ENCODE results near the gene AMDHD2.
A peak's percentile ranks its signal among the peaks of the same experiment; 100 is the strongest.

AMDHD2 gene

GRCh38 chr16:2508722-2509400 is 11.3 kb upstream of the AMDHD2 start:
- no peak for TF ChIP-seq CTCF (IDR thresholded peaks at IDR 0.05)

DNA sequence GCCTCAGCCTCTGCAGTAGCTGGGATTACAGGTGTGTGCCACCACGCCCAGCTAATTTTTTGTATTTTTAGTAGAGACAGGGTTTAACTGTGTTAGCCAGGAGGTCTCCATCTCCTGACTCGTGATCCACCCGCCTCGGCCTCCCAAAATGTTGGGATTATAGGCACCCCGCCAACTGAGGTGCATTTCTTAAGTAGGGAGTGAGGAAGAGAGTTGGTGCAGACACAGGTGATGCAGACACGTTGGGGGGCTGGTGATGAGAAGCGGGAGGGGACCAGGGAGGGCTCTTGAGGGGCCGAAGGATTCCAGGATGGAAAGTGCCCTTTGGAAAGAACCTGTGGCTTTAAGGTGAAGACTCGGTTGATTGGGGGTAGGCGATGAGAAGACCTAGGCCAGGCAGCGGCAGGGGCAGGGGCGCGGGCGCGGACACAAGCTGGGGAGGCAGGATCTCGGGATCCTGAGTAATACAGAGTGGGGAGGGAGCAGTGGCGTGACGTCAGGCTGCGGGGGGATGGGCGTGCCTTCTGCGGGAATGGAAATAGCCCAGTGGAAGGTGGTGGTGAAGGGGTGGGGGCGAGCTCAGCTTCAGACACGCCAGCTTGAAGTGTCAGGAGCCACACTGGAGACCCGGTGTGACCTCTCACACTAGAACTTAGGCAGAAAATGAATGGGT is 8.9 kb upstream of the AMDHD2 start:
- no peak for TF ChIP-seq CTCF (IDR thresholded peaks at IDR 0.05)

DNA sequence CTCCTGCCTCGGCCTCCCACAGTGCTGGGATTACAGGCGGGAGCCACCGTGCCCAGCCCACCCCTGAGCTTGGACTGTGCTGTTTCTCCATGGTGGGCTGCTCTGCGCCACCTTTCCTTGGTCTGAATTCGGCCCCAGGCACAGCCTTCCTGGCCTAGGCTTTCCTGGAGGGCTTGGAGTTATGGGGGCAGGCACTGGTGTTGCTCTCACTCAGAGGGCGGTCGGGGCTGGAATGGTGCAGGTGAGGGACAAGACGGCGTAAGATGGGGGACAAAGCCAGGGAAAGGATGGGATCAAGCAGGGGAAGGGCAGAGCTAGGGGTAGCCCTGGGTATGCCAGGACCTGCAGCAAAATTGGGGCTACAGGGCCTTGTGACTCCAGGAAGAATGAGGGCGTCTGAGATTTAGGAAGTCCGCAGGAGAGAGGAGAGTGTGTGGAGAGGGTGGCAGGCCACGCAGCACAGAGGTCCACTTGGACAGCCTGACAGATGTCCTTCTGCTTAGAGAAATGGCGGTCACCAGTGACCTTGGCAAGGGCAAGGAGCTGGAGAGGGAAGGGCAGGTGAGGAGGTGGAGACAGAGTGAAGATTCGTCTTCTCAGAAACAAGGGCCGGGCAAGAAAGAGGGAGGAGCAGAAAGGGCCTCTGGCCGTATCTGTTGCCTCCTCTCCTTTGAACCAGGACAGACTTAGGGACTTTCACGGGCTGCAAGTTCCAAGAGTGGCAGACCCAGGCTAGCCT is 8.0 kb upstream of the AMDHD2 start:
- TF ChIP-seq CTCF (IDR thresholded peaks at IDR 0.05) = no peak

GRCh38 chr16:2512735-2513404 is 7.3 kb upstream of the AMDHD2 start:
- TF ChIP-seq CTCF (IDR thresholded peaks at IDR 0.05) = 0 out of 2 replicates have a peak, but pooled peaks have one; percentile 10

DNA sequence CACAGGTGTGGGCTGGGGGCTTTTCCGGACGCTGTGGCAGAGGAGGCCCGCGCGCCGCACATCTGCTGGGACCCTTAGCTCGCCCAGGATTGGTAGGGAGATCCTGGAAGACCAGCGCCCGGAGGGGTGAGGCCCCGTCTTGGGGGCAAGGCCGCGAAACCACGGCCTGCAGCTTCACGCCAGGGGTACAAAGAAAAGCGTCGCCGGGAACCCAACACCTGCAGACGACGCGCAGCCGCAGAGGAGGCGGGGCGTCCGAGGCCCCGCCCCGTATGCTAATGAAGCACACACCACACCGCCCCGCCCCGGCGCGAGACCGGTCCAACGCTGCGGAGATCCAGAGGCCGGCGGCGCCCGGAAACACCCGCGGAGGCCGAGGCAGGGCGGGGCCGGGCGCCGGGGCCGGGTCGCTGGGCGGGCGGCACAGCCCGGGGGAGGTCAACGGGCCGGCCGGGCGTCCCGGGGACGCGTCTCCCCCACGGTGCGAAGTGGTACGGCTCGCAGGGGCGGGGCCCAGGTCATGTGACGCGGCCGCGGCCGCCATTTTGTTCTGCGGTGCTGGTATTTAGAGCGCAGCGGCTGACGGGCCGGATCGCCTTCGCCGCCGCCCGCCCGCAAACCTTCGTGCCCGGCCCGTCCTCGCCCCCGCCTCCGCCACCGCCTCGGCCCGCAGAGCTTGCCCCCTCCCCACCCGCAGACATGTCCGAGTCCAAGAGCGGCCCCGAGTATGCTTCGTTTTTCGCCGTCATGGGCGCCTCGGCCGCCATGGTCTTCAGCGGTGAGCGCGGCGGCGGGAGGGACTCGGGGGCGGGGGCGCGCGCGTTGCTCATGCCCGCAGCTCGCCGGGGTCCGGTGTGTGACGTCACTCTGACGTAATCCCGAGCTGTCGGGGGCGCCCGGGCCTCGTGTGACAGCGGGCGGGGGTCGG is 6.5 kb upstream of the AMDHD2 start, which contains the start of gene ATP6V0C:
Gene ATP6V0C (plus strand): TSS at position 548 of the 928 bp plus-strand sequence. CDS start 152 bp downstream, at position 700.
- no peak for TF ChIP-seq CTCF (IDR thresholded peaks at IDR 0.05)

DNA sequence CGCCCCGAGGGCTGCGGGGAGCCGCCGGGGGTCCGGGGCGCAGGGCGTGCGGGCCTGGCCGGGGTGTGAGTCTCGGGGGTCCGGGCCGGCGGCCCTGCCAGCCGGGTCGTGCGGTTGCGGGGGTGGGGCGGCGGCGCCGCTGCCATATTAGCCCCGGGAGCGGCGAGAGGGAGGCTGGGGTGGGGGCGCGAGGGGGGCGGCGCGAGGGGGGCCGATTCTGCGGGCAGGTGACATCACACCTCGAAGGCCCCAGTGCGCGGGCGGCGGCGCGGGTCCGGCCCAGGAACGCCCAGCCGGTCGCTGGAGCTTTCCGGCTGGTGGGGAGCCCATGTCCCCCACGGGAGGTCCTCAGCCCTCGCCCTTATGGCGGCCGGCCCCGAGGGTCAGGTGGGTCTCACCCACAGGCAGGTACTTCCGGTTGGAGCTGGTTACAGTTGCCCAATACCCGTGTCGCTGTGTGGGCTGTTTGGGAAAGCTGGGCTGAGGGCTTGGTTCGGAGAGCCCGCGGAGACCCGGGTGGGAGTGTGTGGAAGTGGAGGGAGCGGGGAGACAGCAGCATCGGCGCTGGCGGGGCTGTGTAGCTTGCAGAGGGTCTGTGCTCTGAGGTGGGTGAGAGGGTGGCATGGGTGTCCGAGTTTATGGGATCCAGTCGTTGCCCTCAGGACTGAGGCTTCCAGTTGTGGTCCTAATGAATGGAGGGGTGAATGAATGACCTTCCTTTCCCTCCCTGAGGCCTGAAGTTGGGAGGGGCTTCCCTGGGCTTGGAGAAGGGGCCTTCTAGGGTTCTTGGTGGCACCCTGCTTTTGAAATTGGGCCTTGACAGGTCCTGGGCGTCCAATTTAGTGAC is 5.6 kb upstream of the AMDHD2 start:
- no peak for TF ChIP-seq CTCF (IDR thresholded peaks at IDR 0.05)

Data from LNCAP (cell line).